Upper lobe of right lung (tissue), 1 donor: ENCODE results near the gene SLC44A4. TPM values are rescaled to one million over a fixed set of nuclear protein-coding genes. Genes with fewer than 3 reads are reported as not detected.
"Not testable (repeated sequence)": the region's sequence is repeated elsewhere in the genome, so short reads cannot be mapped to it uniquely, and the experiment has no call there.

Experiments
- ATAC-seq: fragments of 200-7000 bp; cut with Tn5 transposase; one replicate; pipeline ENCODE4 v1.9.1; 2020; ENCODE audit warnings: mild to moderate bottlenecking, moderate library complexity
- DNase-seq: peaks from one replicate; pipeline ENCODE4 v3.0.0-alpha.2; 2020
- H3K27ac ChIP-seq: fragments of 200-600 bp; one replicate; pipeline ENCODE4 v1.8.0; 2022
- H3K27me3 ChIP-seq: fragments of 200-600 bp; one replicate; pipeline ENCODE4 v1.8.0; 2022; ENCODE audit warnings: mild to moderate bottlenecking
- H3K36me3 ChIP-seq: fragments of 200-600 bp; one replicate; pipeline ENCODE4 v1.8.0; 2022
- H3K4me1 ChIP-seq: fragments of 200-600 bp; one replicate; pipeline ENCODE4 v1.8.0; 2022
- H3K4me3 ChIP-seq: fragments of 200-600 bp; one replicate; pipeline ENCODE4 v1.8.0; 2022; ENCODE audit warnings: mild to moderate bottlenecking
- H3K9me3 ChIP-seq: fragments of 200-600 bp; one replicate; pipeline ENCODE4 v1.8.0; 2022
- intact Hi-C: fragments of 100-400 bp; cut with DNase I; formaldehyde crosslinking; loops from one replicate; pipeline ENCODE4 v1.11.0; 2022
- total RNA-seq: library from RNA; stranded (reverse); fragmentation: NEBNext Ultra II Directional; extraction: Animal tissue kit (Norgen Biotek cat#: 25700); gene quantifications from one replicate; pipeline ENCODE4 v1.2.1, GENCODE V29; 2021
- TF ChIP-seq, protein P1 (sequence below): fragments of 200-600 bp; IDR thresholded peaks from one replicate; pipeline ENCODE4 v1.8.0; 2022; ENCODE audit warnings: antibody characterized with exemption
- donor health status: DM: no; HTN: yes; CAD: no; lungs with severe emphysema.

SLC44A4 gene
- total RNA-seq, 1 donor from 2014 or later: 23.1 TPM

- no peak overlapping the region for H3K4me3 ChIP-seq
- no peak overlapping the region for H3K27ac ChIP-seq
- intact Hi-C loops: no loop called here
- no peaks in the 10 kb centered on the region for H3K27me3 ChIP-seq
- no peaks in the 10 kb centered on the region for H3K4me1 ChIP-seq
- TF ChIP-seq, protein P1, sequence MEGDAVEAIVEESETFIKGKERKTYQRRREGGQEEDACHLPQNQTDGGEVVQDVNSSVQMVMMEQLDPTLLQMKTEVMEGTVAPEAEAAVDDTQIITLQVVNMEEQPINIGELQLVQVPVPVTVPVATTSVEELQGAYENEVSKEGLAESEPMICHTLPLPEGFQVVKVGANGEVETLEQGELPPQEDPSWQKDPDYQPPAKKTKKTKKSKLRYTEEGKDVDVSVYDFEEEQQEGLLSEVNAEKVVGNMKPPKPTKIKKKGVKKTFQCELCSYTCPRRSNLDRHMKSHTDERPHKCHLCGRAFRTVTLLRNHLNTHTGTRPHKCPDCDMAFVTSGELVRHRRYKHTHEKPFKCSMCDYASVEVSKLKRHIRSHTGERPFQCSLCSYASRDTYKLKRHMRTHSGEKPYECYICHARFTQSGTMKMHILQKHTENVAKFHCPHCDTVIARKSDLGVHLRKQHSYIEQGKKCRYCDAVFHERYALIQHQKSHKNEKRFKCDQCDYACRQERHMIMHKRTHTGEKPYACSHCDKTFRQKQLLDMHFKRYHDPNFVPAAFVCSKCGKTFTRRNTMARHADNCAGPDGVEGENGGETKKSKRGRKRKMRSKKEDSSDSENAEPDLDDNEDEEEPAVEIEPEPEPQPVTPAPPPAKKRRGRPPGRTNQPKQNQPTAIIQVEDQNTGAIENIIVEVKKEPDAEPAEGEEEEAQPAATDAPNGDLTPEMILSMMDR: no peak
- H3K9me3 ChIP-seq: no peaks in the 10 kb centered on the region
- H3K36me3 ChIP-seq: no peaks in the 10 kb centered on the region
- ATAC-seq: peak; percentile 14
- no peak for DNase-seq
Measured at GRCh38 chr6:31870385-31870921, 8.3 kb downstream of the SLC44A4 start.

DNA sequence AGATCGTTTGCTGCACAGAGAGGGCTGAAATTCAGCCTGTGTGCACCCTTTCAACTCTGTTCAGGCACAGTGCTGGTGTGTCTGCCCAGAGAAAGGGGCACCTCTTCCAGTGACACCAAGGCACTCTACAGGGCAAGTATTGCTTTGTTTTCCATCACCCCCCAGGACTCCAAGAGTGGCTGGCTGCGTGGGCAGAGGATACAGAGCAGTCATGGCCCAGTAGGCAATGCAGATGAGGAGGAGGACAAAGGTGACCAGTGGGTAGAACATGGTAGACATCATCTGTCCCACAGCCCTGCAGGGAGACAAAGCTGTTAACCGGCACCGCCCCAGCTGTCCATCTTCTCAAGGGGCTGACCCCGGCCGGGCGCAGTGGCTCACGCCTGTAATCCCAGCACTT, 9.5 kb downstream of the SLC44A4 start:
- DNase-seq (no peak), ATAC-seq (no peak)
- Histone ChIP-seq H3K4me1 (no peaks in the 10 kb centered on the region), H3K27me3 (no peaks in the 10 kb centered on the region), H3K9me3 (no peaks in the 10 kb centered on the region), H3K4me3 (no peak overlapping the region), H3K27ac (no peak overlapping the region), H3K36me3 (no peaks in the 10 kb centered on the region)
- intact Hi-C loops: no loop called here
- TF ChIP-seq, protein P1: no peak

DNA sequence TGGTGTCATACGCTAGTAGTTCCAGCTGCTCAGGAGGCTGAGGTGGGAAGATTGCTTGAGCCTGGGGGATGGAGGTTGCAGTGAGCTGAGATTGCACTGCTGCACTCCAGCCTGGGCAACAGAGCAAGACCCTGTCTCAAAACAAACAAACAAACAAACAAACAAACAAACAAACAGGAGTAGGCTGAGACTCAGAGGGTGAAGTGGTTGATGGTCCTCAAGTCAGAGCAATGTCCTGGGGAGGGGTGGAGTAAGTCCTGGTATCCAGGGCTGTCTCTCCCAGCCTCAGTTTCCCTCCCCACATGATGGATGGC, 10.2 kb downstream of the SLC44A4 start:
- H3K36me3 ChIP-seq, ATAC-seq, H3K27ac ChIP-seq, H3K9me3 ChIP-seq, intact Hi-C loops, DNase-seq, H3K4me3 ChIP-seq, H3K27me3 ChIP-seq, H3K4me1 ChIP-seq: not testable (repeated sequence)

DNA sequence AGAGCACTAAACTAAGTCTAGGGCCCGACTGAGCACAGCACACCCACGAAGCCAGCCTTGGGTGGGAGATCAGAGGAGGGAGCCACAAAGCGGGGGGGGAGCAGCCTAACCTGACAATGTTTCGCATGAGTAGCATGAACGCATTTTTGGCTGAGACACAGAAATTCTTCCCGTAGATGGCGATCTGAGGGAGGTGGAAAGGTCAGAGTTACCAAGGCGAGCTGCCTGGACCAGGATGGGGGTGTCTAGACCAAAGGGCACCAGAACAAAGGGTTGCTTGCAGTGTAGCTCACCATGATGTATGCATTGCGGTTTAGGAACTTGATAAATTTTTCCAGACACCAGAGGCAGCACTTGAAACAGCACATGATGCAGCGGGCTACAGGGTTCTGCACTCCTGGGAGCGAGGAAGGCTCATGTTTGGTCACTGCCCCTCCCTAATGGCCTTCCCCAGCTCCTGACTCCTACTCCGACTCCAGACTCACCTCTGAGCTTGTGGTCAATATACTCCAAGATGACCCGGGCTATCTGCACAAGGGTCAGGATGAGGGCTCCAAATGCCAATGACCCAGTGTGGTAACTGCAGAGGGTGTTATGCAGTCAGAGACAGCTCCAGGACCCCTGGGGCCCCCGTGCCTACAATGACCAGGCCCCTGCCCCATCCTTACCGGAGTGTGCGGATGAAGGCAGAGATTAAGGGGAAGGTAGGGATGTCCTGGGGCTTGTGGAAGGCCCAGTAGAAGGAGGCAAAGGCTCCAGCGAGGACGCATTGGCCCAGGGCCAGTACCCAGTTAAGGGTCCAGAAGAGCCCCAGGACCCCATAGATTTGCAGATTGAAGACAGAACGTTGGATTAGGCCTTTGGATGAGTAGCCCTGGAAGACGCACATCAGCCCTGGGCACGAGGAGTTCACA, 13.3 kb downstream of the SLC44A4 start:
- intact Hi-C loops: no loop called here
- H3K4me3 ChIP-seq: no peak overlapping the region
- H3K9me3 ChIP-seq: no peaks in the 10 kb centered on the region
- peaks cover 6% of the 10 kb centered on the region for H3K4me1 ChIP-seq
- TF ChIP-seq, protein P1: no peak
- DNase-seq (no peak), ATAC-seq (no peak)
- no peak overlapping the region for H3K27ac ChIP-seq
- no peaks in the 10 kb centered on the region for H3K27me3 ChIP-seq
- H3K36me3 ChIP-seq: peaks cover 11% of the 10 kb centered on the region

GRCh38 chr6:31864818-31865204, 14.0 kb downstream of the SLC44A4 start:
- intact Hi-C loops: no loop called here
- no peak for DNase-seq
- no peak overlapping the region for H3K27ac ChIP-seq
- TF ChIP-seq, protein P1: no peak
- no peak for ATAC-seq
- H3K27me3 ChIP-seq: no peaks in the 10 kb centered on the region
- H3K9me3 ChIP-seq: no peaks in the 10 kb centered on the region
- H3K36me3 ChIP-seq: peaks cover 18% of the 10 kb centered on the region
- peaks cover 6% of the 10 kb centered on the region for H3K4me1 ChIP-seq
- no peak overlapping the region for H3K4me3 ChIP-seq

GRCh38 chr6:31864123-31864562, 14.7 kb downstream of the SLC44A4 start:
- DNase-seq, H3K27me3 ChIP-seq, intact Hi-C loops, H3K4me1 ChIP-seq, H3K9me3 ChIP-seq, ATAC-seq: not testable (repeated sequence)
- H3K36me3 ChIP-seq: peaks cover 24% of the 10 kb centered on the region
- H3K4me3 ChIP-seq: peak overlapping the region; percentile 88
- H3K27ac ChIP-seq: peak overlapping the region; percentile 80
